ENCODE measurements around the gene TPK1.
"Not testable (repeated sequence)": the region's sequence is repeated elsewhere in the genome, so short reads cannot be mapped to it uniquely, and the experiment has no call there.

TPK1 gene

GRCh38 chr7:144445590-144445989 is 390.3 kb downstream of the TPK1 start:
- no peak for DNase-seq (ENCODE audit: low read depth)
- in situ Hi-C loops (cut with HindIII; ENCODE audit: low sequenced_read_pairs), result no loop called here
- TF ChIP-seq, protein P1, sequence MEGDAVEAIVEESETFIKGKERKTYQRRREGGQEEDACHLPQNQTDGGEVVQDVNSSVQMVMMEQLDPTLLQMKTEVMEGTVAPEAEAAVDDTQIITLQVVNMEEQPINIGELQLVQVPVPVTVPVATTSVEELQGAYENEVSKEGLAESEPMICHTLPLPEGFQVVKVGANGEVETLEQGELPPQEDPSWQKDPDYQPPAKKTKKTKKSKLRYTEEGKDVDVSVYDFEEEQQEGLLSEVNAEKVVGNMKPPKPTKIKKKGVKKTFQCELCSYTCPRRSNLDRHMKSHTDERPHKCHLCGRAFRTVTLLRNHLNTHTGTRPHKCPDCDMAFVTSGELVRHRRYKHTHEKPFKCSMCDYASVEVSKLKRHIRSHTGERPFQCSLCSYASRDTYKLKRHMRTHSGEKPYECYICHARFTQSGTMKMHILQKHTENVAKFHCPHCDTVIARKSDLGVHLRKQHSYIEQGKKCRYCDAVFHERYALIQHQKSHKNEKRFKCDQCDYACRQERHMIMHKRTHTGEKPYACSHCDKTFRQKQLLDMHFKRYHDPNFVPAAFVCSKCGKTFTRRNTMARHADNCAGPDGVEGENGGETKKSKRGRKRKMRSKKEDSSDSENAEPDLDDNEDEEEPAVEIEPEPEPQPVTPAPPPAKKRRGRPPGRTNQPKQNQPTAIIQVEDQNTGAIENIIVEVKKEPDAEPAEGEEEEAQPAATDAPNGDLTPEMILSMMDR (IDR thresholded peaks at IDR 0.05; ENCODE audit: low read depth, low read length, missing control alignments), result no peak
- no peak overlapping the region for H3K4me3 ChIP-seq (ENCODE audit: low read depth, low read length)

DNA sequence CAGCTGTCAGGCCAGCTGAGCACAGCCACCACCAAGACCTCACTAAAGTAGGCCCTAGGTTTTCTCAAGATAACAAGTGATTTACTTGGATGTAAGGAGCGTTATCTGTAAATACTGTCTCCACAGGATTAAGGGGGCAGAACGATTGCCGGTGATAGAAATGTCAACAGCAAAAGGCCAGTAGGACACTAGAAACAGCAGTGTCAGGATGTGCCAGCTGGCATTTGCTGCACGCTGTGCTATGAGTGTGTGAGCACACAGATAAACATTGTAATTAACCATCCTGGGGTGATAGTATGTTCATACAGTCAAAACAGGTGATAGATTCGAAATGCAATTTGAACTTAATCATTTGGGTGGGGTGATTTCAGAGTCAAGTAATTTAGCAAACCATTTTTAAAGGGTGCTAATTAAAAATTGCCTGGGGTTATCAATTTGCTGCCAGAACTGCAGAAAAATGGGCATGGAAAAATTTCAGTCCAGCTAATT is 396.1 kb downstream of the TPK1 start:
- TF ChIP-seq, protein P1 (IDR thresholded peaks at IDR 0.05; ENCODE audit: low read depth, low read length, missing control alignments), result no peak
- DNase-seq (ENCODE audit: low read depth), result no peak
- H3K4me3 ChIP-seq (ENCODE audit: low read depth, low read length), result no peak overlapping the region
- in situ Hi-C loops (cut with HindIII; ENCODE audit: low sequenced_read_pairs), result no loop called here

DNA sequence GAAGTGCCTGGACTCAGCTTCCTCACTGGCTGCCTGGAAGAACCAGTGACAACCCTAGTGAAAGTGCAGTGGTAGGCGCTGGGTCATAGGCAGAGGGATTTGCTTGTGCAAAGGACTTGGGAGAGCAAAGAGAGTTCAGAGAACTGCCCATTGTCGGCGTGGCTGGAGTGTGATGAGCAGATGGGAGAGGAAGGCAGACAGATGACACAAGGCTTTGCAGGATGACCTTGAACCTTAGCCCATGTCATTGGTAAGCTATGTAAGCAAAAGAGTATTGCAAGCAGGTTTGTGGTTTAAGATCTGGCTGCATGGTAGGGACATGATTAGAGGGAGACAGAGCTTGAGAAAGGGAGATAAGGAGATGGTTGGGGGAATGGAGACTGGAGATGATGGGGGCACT is 397.1 kb downstream of the TPK1 start:
- in situ Hi-C loops (cut with HindIII; ENCODE audit: low sequenced_read_pairs), result no loop called here
- TF ChIP-seq, protein P1 (IDR thresholded peaks at IDR 0.05; ENCODE audit: low read depth, low read length, missing control alignments), result no peak
- H3K4me3 ChIP-seq (ENCODE audit: low read depth, low read length), result no peak overlapping the region
- no peak for DNase-seq (ENCODE audit: low read depth)

DNA sequence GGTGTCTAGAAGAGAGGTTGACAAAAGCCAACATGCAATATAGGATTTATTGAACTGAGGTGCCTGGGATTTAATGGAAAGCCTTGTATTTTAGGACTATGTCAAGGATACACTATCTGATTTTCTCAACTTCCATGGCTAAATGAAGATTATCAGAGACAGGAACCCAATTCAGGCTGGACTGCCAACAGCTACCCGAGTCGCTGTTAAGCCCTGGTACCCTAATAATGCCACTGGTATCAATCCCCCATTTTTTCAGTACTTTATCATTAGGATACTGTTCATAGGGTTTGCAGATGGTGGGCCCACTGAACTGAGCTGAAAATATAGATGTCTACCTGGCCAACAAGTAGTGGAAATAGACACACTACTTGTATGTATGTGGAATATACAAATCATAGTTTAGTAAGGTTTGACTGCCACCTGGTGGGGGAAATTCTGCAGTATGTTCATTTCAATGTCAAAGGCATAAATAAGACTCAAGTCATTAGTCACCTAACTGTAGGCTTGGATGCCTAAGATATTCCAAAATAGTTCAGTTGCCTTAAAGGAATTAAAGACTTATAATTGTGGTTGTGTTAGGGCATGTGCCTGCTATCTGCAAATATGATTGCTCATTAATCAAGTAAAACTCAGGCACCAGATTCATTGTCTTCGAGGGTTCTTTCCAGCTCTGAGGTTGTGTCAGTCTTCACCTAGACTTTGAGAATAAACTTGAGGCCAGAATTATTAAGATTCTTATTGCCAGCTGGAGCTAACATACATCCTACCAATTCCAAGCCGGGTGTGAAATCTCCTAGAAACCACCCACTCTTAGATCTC is 398.3 kb downstream of the TPK1 start:
- TF ChIP-seq, protein P1 (IDR thresholded peaks at IDR 0.05; ENCODE audit: low read depth, low read length, missing control alignments), result peak; percentile 58
- peak; percentile 51 for DNase-seq (ENCODE audit: low read depth)
- no peak overlapping the region for H3K4me3 ChIP-seq (ENCODE audit: low read depth, low read length)
- in situ Hi-C loops (cut with HindIII; ENCODE audit: low sequenced_read_pairs), result no loop called here

DNA sequence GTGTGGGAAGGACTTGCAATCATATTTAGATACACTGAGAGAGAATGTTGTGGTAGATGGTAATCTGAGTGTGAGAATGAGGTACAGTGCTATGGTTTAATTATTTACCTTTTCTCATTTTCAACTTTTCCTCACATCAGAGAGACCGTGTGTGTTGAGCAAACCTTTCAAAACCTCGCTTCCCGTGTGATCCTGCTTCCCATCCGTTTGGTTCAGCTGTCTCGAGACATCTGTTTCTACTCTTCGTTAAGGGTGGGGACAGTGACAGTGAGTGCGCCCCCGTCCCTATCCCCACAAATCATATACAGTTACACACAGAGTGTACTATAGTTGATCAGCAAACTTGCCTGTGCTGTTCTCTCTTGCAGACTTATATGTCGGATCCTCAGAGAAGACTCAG is 399.4 kb downstream of the TPK1 start:
- in situ Hi-C loops (cut with HindIII; ENCODE audit: low sequenced_read_pairs), result no loop called here

DNA sequence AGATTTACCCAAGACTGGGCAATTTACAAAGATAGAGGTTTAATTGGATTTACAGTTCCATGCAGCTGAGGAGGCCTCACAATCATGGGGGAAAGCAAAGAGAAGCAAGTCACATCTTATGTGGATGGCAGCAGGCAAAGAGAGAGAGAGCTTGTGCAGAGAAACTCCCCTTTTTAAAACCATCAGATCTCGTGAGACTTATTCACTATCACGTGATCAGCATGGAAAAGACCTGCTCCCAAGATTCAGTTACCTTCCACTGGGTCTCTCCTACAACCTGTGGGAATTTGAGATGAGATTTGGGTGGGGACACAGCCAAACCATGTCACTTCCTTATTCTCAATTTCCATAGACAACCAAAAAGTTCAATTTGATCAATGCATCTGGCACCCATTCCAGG is 407.4 kb downstream of the TPK1 start:
- in situ Hi-C loops (cut with HindIII; ENCODE audit: low sequenced_read_pairs), result no loop called here
- TF ChIP-seq, protein P1 (IDR thresholded peaks at IDR 0.05; ENCODE audit: low read depth, low read length, missing control alignments), result no peak
- no peak overlapping the region for H3K4me3 ChIP-seq (ENCODE audit: low read depth, low read length)
- no peak for DNase-seq (ENCODE audit: low read depth)

More for the DNA sequence above, 399.4 kb downstream of the TPK1 start:
- TF ChIP-seq, protein P1 (IDR thresholded peaks at IDR 0.05; ENCODE audit: low read depth, low read length, missing control alignments), result no peak
- no peak for DNase-seq (ENCODE audit: low read depth)
- no peak overlapping the region for H3K4me3 ChIP-seq (ENCODE audit: low read depth, low read length)

DNA sequence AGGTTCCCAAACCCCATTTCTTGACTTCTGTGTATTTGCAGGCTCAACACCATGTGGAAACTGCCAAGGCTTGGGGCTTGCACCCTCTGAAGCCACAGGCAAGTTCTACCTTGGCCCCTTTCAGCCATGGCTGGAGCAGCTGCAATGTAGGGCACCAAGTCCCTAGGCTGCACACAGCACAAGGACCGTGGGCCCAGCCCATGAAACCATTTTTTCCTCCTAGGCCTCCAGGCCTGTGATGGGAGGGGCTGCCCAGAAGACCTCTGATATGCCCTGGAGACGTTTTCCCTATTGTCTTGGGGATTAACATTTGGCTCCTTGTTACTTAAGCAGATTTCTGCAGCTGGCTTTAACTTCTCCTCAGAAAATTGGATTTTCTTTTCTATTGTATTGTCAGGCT is 408.3 kb downstream of the TPK1 start:
- in situ Hi-C loops (cut with HindIII; ENCODE audit: low sequenced_read_pairs); DNase-seq (ENCODE audit: low read depth): not testable (repeated sequence)

GRCh38 chr7:144418931-144419330 is 416.9 kb downstream of the TPK1 start:
- in situ Hi-C loops (cut with HindIII; ENCODE audit: low sequenced_read_pairs); H3K4me3 ChIP-seq (ENCODE audit: low read depth, low read length); DNase-seq (ENCODE audit: low read depth): not testable (repeated sequence)

More for the DNA sequence above, 408.3 kb downstream of the TPK1 start:
- not testable (repeated sequence) for H3K4me3 ChIP-seq (ENCODE audit: low read depth, low read length)
